GM19467 (cell line): ENCODE data around the gene MNX1.

Experiments used
- ATAC-seq: cut with Tn5 transposase; IDR thresholded peaks from one replicate; pipeline ENCODE4 v1.9.1; 2021; ENCODE audit warnings: mild to moderate bottlenecking, moderate library complexity; ENCODE audit not compliant: unreplicated experiment

MNX1 gene

DNA sequence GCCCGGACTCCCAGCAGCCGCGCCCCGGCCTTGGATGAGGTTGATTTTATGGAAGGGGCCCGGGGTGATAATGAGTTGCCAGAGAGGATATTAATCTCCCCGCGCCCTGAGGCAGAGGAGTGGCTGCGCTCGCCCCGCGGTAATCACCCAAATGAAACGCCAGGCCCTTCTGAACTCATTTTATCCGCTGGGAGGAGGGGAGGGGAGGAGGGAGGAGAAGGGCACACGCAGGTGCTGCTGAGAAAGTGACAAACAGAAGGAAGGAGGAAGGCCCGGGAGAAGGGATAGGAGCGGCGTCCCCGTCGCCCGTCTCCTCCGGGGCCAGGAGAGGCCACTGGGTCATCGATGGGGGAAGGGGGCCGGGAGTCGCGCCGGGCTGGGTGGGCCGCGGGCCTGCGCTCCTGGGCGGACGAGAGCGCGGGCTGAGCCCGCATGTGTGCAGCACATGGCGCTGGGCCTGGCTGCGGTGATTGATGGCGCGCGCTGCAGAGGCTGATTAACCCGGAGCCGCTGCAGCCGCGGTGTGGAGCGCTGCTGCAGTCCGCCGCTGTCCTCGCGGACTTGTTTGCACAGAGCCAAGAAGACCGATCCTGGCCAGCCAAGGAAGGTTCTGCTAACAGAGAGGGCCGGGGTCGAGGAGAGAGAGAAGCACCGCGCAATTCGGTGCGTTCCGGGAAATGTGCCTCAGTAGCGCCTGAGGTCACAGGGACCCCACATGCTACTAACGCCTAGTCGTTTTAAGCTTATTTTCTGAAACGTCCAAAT is 6.5 kb downstream of the MNX1 start:
- no peak for ATAC-seq

GRCh38 chr7:157003445-157003755 is 7.1 kb downstream of the MNX1 start:
- ATAC-seq = no peak

GRCh38 chr7:157002819-157003421 is 7.5 kb downstream of the MNX1 start:
- no peak for ATAC-seq

DNA sequence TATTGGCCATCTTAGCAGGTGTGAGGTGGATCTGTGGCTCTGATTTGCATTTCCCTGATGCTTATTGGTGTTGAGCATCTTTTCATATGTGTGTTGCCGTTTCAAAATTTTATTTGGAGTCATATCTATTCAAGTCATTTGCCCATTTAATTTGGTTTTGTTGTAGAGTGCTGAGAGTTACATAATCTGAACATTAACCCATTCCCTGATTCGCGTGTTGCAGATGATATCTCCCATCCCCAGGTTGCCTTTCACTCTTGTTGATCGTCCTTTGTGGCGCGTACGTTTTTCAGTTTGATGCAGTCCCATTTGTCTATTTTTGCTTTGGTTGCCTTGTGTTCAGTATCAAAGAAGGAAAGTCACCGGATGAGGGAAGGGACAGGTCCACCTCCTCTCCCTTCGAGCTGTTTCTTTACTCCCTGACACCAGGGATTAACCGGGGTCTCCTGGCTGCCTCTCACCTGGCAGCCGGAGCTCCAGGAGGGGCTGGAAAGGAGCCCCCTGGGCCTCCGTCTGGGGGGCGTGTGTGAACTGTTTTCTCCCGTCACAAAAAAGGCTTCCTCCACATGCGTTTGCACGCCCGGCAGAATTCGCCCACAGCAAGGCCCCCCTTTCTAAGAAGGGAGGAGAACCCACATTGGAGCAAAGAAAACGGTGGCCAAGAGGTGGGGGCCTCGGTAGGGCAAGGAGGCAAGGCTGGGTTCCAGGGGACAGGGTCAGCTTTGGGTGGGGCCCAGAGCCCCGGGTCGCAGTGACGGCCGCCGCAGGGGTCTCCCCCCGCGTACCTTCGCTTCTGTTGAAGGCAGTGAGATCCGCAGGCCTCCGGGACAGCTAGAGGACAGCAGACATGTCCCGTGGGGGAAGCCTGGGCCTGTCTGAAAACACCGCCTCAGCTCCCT is 8.3 kb downstream of the MNX1 start:
- no peak for ATAC-seq

- no peak for ATAC-seq
Observed at GRCh38 chr7:157000741-157001653, 9.5 kb downstream of the MNX1 start.

DNA sequence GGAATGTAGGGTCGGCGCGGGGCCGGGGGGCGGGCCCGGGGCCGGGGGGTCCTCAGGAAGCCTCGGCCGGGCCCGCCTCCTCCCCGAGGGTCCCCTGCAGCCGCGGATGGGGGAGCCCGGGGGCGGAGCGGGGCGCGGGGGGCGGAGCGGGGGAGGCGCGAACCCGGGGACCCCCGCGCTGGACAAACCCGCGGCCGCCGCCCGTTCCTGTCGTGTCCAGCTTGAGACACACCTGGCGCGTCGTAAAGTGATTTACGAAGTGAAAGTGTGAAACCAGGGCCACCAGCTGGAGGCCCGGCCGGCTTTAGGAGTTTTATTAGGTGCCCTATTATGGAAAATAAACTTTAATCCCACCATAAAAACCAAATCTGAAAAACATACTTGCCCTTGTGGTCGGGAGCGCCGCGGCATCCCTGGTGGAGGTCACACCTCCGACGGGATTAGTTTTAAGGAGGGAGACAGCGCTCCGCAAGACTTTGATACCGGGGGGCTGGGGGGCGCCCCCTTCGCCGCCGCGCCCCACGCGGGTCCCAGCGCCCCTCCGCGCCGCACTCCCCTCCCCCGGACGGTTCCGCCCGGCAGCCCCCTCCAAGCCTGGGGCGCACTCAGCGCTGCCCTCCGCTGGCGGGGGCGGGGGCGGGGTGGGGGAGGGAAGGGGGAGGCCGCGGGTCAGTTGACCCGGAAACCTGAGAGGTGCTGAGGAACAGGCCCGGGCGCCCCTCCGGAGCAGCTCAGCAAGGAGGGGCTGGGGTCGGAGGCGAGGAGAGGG is 10.3 kb downstream of the MNX1 start:
- ATAC-seq = no peak

DNA sequence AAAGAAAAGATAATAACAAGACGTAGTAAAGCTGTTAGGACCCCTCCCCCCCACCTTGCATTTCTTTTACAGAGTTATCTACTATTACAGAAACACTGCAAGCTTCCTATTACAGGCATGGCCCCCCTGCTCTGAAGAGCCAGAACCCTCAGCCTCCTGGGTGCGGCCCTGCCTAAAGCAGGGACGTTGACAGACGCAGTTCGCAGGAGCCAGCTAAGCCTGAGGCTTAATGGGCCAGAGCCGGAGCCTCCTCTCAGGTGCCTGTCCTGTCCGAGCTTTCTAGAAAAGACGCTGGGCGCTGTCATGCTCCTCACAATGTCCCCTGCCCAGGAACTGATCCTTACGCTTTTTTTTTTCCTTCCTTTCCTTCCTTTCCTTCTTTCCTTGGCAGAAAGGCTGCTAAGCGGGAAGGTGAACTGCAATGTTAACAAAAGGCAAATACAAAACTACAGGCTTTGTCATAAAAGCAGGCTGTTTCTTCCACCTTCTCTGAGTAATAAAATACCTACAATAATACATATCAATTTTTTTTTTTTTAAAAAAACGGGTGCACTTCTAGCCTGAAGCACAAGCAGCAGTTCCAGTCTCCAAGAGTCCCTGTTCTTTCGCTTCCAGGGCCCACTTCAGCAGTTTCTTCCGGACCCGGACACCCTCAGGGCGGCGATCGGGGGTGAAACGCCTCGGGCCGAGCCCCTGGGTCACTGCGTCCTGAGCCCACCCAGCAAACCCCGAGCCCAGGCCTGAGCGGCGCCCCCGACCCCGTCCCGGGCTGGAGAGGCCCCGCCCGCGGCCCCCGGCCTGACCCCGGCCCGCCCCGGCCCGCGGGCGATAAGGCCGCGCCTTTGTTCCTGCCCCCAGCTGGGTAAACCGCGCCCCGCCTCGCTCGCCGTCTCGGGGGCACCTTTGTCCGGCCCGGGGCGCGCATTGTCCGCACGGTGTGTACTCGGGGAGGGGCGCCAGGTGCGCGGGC is 11.2 kb downstream of the MNX1 start:
- ATAC-seq = no peak

DNA sequence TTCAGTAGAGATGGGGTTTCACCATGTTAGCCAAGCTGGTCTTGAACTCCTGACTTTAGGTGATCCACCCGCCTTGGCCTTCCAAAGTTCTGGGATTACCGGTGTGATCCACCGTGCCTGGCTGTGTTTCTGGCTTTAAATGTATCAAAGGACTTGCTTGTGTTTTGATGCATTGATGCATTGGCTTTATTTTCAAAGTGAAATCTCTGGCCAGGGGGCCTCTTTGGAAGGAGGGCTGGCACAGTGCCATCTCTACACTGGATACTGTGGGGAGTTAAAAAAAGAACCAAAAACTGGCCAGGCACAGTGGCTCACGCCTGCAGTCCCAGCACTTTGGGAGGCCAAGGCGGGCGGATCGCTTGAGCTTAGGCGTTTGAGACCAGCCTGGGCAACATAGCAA is 16.0 kb downstream of the MNX1 start:
- ATAC-seq = no peak

GRCh38 chr7:156993925-156994235 is 16.6 kb downstream of the MNX1 start:
- no peak for ATAC-seq

DNA sequence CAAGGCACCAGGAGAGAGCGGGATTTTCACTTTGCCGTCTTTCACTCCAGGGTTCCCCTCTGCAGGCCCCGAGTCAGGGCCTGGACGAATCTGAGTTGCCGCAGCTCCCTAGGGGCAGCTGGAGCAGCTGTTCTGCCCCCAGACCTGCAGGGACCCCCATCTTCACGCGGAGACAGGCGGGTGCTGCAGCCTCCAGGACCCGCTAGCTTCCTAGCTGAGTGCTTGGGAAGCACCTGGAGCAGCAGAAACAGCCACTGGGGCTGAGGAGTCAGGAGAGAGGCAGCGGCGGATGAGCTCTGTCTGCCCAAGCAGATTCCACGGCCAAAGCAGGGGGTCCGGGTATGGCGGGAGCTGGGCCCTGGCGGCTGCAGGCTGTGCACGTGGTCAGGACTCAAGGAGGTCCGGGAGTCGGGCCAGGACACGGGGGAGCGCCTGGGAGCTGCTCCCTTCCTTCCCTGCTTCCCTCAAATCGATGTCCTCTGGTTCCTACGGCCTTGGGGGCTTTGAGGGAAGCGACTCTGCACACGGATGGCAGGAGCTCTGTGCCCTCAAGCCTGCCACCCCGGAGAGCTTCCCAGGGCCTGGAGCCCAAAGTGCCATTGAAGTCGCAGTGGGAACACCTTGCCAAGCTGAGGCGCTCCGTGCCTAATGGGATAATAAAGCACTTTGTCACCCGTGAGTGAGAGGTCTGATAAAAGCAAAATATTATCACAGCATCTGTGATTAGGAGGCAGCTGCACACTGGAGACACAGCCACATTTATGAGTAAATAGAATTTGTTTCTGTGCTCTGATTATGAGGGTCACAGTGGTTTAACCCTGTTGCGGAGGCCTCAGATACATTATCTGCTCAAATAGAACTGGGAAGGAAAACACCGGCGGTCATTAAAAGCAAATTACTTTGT is 17.2 kb downstream of the MNX1 start:
- ATAC-seq = no peak

GRCh38 chr7:156989766-156990535 is 20.5 kb downstream of the MNX1 start:
- no peak for ATAC-seq

- no peak for ATAC-seq
Observed at GRCh38 chr7:156988343-156989185, 21.9 kb downstream of the MNX1 start.

- ATAC-seq = no peak
Observed at GRCh38 chr7:156986378-156986777, 24.1 kb downstream of the MNX1 start.

DNA sequence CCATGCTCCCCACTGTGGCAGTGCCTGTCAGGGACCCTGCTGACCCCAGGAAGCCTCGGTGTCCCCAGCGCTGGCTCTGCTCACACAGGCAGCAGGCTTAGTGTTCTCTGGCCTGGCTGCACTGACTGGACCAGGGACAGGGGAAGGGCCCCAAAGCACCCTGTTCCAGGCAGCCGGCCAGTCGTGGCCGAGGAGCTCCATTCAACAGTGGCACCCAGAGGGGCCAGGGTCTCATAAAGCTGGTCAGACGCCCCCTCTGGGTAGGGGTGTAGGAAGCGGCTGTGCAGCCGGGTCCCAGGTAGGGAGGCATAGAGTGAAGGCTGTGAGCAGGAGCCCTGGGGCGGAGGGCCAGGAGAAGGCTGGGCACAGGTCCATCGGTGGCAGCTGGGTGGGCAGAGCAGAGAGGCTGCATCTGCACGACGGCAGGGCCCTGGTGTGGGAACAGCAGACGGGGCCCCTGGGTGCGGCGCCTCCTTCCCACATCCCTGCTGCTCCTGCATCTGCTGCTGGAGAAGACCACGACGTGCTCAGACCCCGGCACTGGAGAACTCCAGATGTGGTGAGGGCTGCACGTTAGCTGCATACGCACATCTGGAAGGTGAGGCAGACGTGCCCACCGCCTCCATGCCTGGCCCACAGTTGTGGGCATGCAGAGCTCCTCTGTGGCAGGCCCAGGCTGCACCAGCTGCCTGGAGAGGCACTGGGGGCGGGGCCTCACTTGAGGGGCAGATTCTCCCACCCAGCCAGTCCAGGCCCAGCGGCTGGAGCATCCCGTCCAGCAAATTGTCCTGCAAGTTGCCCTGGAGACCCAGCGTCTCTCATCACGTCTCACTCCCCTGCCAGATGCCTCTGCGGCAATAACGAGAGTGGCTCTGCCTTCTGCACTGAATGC is 25.1 kb downstream of the MNX1 start:
- no peak for ATAC-seq

GRCh38 chr7:156984174-156984891 is 26.1 kb downstream of the MNX1 start:
- no peak for ATAC-seq
